MM.1S (cell line): Measurements from ENCODE around the gene SRRM2.

ENCODE experiments used
- DNase-seq: peaks from one replicate; pipeline ENCODE4 v3.0.0-alpha.2; 2015
- H2AFZ ChIP-seq: fragments of 300-600 bp; sonication (generic); 2 replicates; pipeline ENCODE4 v1.6.0; 2016; ENCODE audit warnings: antibody characterized with exemption, low read length
- H3F3A ChIP-seq: fragments of 300-600 bp; sonication (generic); 2 replicates; pipeline ENCODE4 v1.6.1; 2016; ENCODE audit warnings: mild to moderate bottlenecking, antibody characterized with exemption, low read length, moderate library complexity, mixed read lengths; ENCODE audit not compliant: insufficient read depth
- H3K27ac ChIP-seq: fragments of 300-600 bp; sonication (generic); 2 replicates; pipeline ENCODE4 v1.5.1; 2016; ENCODE audit warnings: mild to moderate bottlenecking, low read length
- H3K27me3 ChIP-seq: fragments of 300-600 bp; sonication (generic); replicated peaks from 2 replicates; pipeline ENCODE4 v1.6.0; 2016; ENCODE audit warnings: low read length; ENCODE audit not compliant: insufficient read depth
- H3K36me3 ChIP-seq: fragments of 300-600 bp; sonication (generic); replicated peaks from 2 replicates; pipeline ENCODE4 v1.6.1; 2016; ENCODE audit warnings: mild to moderate bottlenecking, low read length, mixed read lengths; ENCODE audit not compliant: insufficient read depth
- H3K4me1 ChIP-seq: fragments of 300-600 bp; sonication (generic); 2 replicates; pipeline ENCODE4 v1.6.1; 2016; ENCODE audit warnings: low read length, mixed read lengths
- H3K4me2 ChIP-seq: fragments of 300-600 bp; sonication (generic); 2 replicates; pipeline ENCODE4 v1.6.0; 2016; ENCODE audit warnings: low read depth, low read length
- H3K4me3 ChIP-seq: fragments of 300-600 bp; sonication (generic); 2 replicates; pipeline ENCODE4 v1.5.1; 2016; ENCODE audit warnings: low read length, mixed read lengths
- H3K79me2 ChIP-seq: fragments of 300-600 bp; sonication (generic); 2 replicates; pipeline ENCODE4 v1.6.1; 2016; ENCODE audit warnings: mixed run types, low read length, mixed read lengths
- H3K9ac ChIP-seq: fragments of 300-600 bp; sonication (generic); 2 replicates; pipeline ENCODE4 v1.6.1; 2016; ENCODE audit warnings: low read length, mixed read lengths
- H3K9me2 ChIP-seq: fragments of 300-600 bp; sonication (generic); replicated peaks from 2 replicates; pipeline ENCODE4 v1.6.1; 2016; ENCODE audit warnings: mild to moderate bottlenecking, low read length, mixed read lengths; ENCODE audit not compliant: insufficient read depth
- H3K9me3 ChIP-seq: fragments of 300-600 bp; sonication (generic); replicated peaks from 2 replicates; pipeline ENCODE4 v1.6.1; 2016; ENCODE audit warnings: mild to moderate bottlenecking, low read length, mixed read lengths; ENCODE audit not compliant: insufficient read depth
- H4K20me1 ChIP-seq: fragments of 300-600 bp; sonication (generic); 2 replicates; pipeline ENCODE4 v1.6.1; 2016; ENCODE audit warnings: mild to moderate bottlenecking, low read length, moderate library complexity, mixed read lengths; ENCODE audit not compliant: insufficient read depth
- CTCF ChIP-seq: fragments of 300-600 bp; sonication (generic); IDR thresholded peaks from 2 replicates; pipeline ENCODE4 v1.5.1; 2016; ENCODE audit warnings: antibody characterized with exemption, low read length, mixed read lengths
- EZH2 ChIP-seq: fragments of 300-600 bp; sonication (generic); optimal IDR thresholded peaks from 2 replicates; pipeline ENCODE3; 2017; ENCODE audit warnings: low read depth, mild to moderate bottlenecking, antibody characterized with exemption, low read length, mixed read lengths
- EZH2phosphoT487 ChIP-seq: fragments of 300-600 bp; sonication (generic); IDR thresholded peaks from 2 replicates; pipeline ENCODE4 v1.6.1; 2018; ENCODE audit warnings: antibody characterized with exemption, low read length

The SRRM2 gene

GRCh38 chr16:2809149-2809760 lies 56.8 kb downstream of the SRRM2 start:
- no peak overlapping the region for H3K4me2 ChIP-seq
- no peaks in the 10 kb centered on the region for H3K4me1 ChIP-seq
- no peaks in the 10 kb centered on the region for H3K9me2 ChIP-seq
- H3K79me2 ChIP-seq = no peaks in the 10 kb centered on the region
- H3F3A ChIP-seq = no peaks in the 10 kb centered on the region
- no peaks in the 10 kb centered on the region for H3K36me3 ChIP-seq
- no peak overlapping the region for H2AFZ ChIP-seq
- H4K20me1 ChIP-seq = no peaks in the 10 kb centered on the region
- H3K9me3 ChIP-seq = no peaks in the 10 kb centered on the region
- no peak overlapping the region for H3K9ac ChIP-seq
- TF ChIP-seq EZH2 = no peak
- TF ChIP-seq CTCF = no peak
- no peak for TF ChIP-seq EZH2phosphoT487
- H3K27ac ChIP-seq = no peak overlapping the region
- H3K27me3 ChIP-seq = peaks cover 94% of the 10 kb centered on the region
- H3K4me3 ChIP-seq = no peak overlapping the region
- no peak for DNase-seq

- Histone ChIP-seq H3K9me3 (no peaks in the 10 kb centered on the region), H3K36me3 (no peaks in the 10 kb centered on the region), H3F3A (no peaks in the 10 kb centered on the region), H3K4me3 (no peak overlapping the region), H3K9ac (no peak overlapping the region), H3K4me1 (no peaks in the 10 kb centered on the region), H3K79me2 (no peaks in the 10 kb centered on the region), H3K27me3 (peaks cover 94% of the 10 kb centered on the region), H2AFZ (no peak overlapping the region), H4K20me1 (no peaks in the 10 kb centered on the region), H3K4me2 (no peak overlapping the region), H3K27ac (no peak overlapping the region), H3K9me2 (no peaks in the 10 kb centered on the region)
- no peak for DNase-seq
- TF ChIP-seq CTCF (no peak), EZH2 (no peak), EZH2phosphoT487 (no peak)
Measured at GRCh38 chr16:2810651-2811050, 58.2 kb downstream of the SRRM2 start.

GRCh38 chr16:2811703-2812471 lies 59.4 kb downstream of the SRRM2 start:
- no peak overlapping the region for H3K27ac ChIP-seq
- H3K4me1 ChIP-seq = no peaks in the 10 kb centered on the region
- no peak overlapping the region for H3K4me2 ChIP-seq
- no peak for TF ChIP-seq EZH2
- TF ChIP-seq CTCF = no peak
- no peak for TF ChIP-seq EZH2phosphoT487
- H3K79me2 ChIP-seq = no peaks in the 10 kb centered on the region
- no peaks in the 10 kb centered on the region for H3F3A ChIP-seq
- no peaks in the 10 kb centered on the region for H3K36me3 ChIP-seq
- no peaks in the 10 kb centered on the region for H3K9me2 ChIP-seq
- H3K9me3 ChIP-seq = no peaks in the 10 kb centered on the region
- no peak overlapping the region for H2AFZ ChIP-seq
- no peaks in the 10 kb centered on the region for H4K20me1 ChIP-seq
- H3K27me3 ChIP-seq = peaks cover 93% of the 10 kb centered on the region
- DNase-seq = no peak
- no peak overlapping the region for H3K4me3 ChIP-seq
- no peak overlapping the region for H3K9ac ChIP-seq
